Glutamatergic neuron (in vitro differentiated cells): ENCODE results near the gene HBZ. TPM values are rescaled to one million over a fixed set of nuclear protein-coding genes. Genes with fewer than 3 reads are reported as not detected.

Source experiments
- DNase-seq: peaks from one replicate; pipeline ENCODE4 v3.0.0; 2022
- H3K27ac Mint-ChIP-seq: one replicate; pipeline ENCODE4 v1.8.0; 2020; ENCODE audit warnings: mild to moderate bottlenecking, mixed read lengths, inconsistent platforms; ENCODE audit not compliant: unreplicated experiment
- H3K27me3 Mint-ChIP-seq: one replicate; pipeline ENCODE4 v1.8.0; 2020; ENCODE audit warnings: mild to moderate bottlenecking, moderate library complexity, mixed read lengths, inconsistent platforms; ENCODE audit not compliant: unreplicated experiment
- H3K36me3 Mint-ChIP-seq: one replicate; pipeline ENCODE4 v1.8.0; 2020; ENCODE audit warnings: mild to moderate bottlenecking, mixed read lengths, inconsistent platforms; ENCODE audit not compliant: unreplicated experiment
- H3K4me1 Mint-ChIP-seq: one replicate; pipeline ENCODE4 v1.8.0; 2020; ENCODE audit warnings: mild to moderate bottlenecking, low read depth, mixed read lengths, inconsistent platforms; ENCODE audit not compliant: unreplicated experiment
- H3K4me3 Mint-ChIP-seq: one replicate; pipeline ENCODE4 v1.8.0; 2020; ENCODE audit warnings: mild to moderate bottlenecking, mixed read lengths, inconsistent platforms; ENCODE audit not compliant: unreplicated experiment
- H3K9me3 Mint-ChIP-seq: one replicate; pipeline ENCODE4 v1.8.0; 2020; ENCODE audit warnings: mild to moderate bottlenecking, moderate library complexity, mixed read lengths, inconsistent platforms; ENCODE audit not compliant: unreplicated experiment
- total RNA-seq: library from RNA; stranded (reverse); fragmentation: NEBNext Ultra II Directional; extraction: Animal tissue kit (Norgen Biotek cat#: 25700); gene quantifications from one replicate; pipeline ENCODE4 v1.2.1, GENCODE V29; 2021; ENCODE audit not compliant: unreplicated experiment
- TF ChIP-seq, protein P1 (sequence below): fragments of 200-600 bp; sonication (generic); IDR thresholded peaks from one replicate; pipeline ENCODE4 v1.5.0; 2021; ENCODE audit not compliant: partially characterized antibody, unreplicated experiment

The HBZ gene
- total RNA-seq, 1 donor from 2014 or later, result not detected

DNA sequence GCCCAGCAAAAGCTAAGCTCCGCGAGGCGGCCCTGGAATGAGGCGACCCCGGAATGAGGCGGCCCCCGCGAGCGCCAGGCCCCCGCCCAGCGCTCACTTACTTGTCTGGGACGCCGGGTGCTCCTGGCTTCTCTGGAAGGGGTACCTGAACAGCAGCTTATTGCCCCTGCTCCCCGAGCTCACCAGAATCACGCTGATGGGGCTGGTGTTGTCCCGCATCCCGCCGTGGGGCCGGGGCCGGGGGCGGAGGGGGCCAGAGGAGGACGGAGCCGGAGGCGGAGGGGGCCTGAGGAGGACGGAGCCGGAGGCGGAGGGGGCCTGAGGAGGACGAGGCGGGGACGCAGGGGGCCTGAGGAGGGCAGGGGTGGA lies 14.4 kb upstream of the HBZ start:
- TF ChIP-seq, protein P1, sequence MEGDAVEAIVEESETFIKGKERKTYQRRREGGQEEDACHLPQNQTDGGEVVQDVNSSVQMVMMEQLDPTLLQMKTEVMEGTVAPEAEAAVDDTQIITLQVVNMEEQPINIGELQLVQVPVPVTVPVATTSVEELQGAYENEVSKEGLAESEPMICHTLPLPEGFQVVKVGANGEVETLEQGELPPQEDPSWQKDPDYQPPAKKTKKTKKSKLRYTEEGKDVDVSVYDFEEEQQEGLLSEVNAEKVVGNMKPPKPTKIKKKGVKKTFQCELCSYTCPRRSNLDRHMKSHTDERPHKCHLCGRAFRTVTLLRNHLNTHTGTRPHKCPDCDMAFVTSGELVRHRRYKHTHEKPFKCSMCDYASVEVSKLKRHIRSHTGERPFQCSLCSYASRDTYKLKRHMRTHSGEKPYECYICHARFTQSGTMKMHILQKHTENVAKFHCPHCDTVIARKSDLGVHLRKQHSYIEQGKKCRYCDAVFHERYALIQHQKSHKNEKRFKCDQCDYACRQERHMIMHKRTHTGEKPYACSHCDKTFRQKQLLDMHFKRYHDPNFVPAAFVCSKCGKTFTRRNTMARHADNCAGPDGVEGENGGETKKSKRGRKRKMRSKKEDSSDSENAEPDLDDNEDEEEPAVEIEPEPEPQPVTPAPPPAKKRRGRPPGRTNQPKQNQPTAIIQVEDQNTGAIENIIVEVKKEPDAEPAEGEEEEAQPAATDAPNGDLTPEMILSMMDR, result no peak
- Mint-ChIP-seq H3K4me1 (no peaks in the 10 kb centered on the region), H3K27ac (peak overlapping the region; percentile 60), H3K27me3 (peaks cover 3% of the 10 kb centered on the region), H3K36me3 (no peaks in the 10 kb centered on the region), H3K9me3 (peaks cover 2% of the 10 kb centered on the region), H3K4me3 (peak overlapping the region; percentile 82)
- DNase-seq, result peak; percentile 70

DNA sequence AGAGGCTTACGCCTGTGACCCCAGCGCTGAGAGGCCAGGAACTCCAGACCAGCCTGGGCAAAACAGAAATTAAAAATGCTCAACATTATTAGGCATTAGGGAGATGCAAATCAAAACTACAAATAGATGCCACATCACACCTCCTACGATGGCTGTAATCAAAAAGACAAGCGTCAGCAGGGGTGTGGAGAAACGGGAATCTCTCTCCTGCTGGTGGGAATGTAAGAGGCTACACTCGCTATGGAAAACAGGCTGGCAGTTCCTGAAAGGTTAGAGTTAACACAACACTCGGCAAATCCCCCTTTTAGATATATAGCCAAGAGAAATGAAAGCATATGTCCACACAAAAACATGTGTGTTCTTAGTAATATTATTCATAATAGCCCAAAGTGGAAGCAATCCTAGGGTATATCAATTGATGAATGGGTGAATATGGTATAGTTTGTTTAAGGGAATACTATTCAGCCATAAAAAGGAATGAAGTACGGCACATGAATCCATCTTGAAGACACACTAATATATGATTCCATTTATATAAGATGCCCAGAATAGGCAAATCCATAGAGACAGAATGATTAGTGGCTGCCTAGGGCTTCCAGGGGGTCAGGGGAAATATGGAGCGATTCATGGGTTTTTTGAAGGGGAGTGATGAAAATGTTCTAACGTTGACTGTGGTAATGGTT lies 12.1 kb upstream of the HBZ start:
- TF ChIP-seq, protein P1, result no peak
- Mint-ChIP-seq H3K4me1 (no peaks in the 10 kb centered on the region), H3K4me3 (no peak overlapping the region), H3K27ac (no peak overlapping the region), H3K27me3 (peaks cover 5% of the 10 kb centered on the region), H3K36me3 (no peaks in the 10 kb centered on the region), H3K9me3 (peaks cover 2% of the 10 kb centered on the region)
- no peak for DNase-seq

DNA sequence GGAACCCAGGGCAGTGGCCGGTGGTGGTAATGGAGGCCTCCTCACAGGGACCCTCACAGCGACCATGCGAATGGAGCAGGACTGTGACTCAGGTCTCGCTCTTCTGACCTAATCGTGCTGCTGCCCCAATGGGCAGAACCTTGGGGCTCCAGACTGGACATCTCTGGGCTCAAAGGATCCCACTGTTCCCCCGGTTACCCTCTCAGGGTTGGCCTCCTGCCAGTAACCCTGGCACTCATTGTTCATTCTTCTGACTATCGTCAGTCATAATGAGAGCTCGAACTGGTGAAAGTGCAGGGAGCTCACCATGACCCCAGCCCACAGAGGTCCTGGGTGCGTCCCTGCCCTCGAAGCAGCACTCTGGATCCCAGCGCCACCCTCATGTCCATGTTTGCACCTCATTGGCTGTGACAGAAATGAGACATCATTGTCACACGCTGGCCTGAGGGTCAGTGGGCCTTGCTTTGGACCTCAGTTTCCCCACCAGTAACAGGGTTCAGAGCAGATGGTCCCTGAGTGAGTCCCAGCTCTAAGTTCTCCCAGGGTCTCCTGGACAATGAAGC lies 10.0 kb upstream of the HBZ start:
- Mint-ChIP-seq H3K4me3 (no peak overlapping the region), H3K4me1 (no peaks in the 10 kb centered on the region), H3K9me3 (peaks cover 2% of the 10 kb centered on the region), H3K27me3 (peaks cover 7% of the 10 kb centered on the region), H3K36me3 (no peaks in the 10 kb centered on the region), H3K27ac (no peak overlapping the region)
- DNase-seq, result no peak
- TF ChIP-seq, protein P1, result no peak

DNA sequence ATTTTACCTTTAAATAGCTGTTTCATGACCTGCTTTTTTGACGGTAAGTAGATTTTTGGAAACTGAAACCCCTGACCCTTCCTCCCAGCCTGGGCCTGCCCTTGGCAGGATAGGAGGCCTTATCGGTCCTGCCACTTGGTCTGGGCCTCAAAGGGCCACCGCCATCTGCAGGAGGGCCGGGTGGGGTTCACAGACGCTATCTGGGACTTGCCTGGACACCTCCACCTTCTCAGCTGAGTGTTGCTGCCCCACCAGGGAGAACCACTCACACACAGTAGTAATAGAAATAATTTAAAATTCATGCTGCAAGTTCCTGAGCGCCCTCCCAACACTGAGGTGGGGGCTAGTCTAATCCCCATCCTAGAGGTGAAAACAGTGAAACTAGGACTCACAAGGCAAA lies 9.4 kb upstream of the HBZ start:
- no peak overlapping the region for H3K4me3 Mint-ChIP-seq
- no peaks in the 10 kb centered on the region for H3K4me1 Mint-ChIP-seq
- H3K27me3 Mint-ChIP-seq, result peaks cover 7% of the 10 kb centered on the region
- H3K36me3 Mint-ChIP-seq, result no peaks in the 10 kb centered on the region
- no peak overlapping the region for H3K27ac Mint-ChIP-seq
- peaks cover 2% of the 10 kb centered on the region for H3K9me3 Mint-ChIP-seq
- DNase-seq, result no peak
- TF ChIP-seq, protein P1, result no peak

DNA sequence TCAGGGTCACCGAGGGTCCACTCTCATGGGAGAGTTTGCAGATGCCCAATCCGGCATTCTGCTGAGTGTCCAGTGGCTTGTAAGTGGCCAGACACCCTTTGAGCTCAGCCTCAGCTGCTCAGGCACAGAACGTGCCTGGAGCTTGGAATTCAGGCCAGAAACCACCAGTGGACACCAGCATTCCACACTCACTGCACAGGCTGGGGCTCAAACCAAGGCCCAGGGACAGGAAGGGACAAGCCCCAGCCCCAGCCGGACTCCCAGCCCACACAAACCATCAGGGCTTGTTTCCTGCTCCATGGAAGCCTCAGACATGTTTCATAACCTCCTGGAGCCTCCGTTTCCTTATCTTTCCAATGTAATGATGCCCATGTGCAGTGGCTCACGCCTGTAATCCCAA lies 9.0 kb upstream of the HBZ start:
- Mint-ChIP-seq H3K36me3 (no peaks in the 10 kb centered on the region), H3K9me3 (peaks cover 2% of the 10 kb centered on the region), H3K4me3 (no peak overlapping the region), H3K4me1 (no peaks in the 10 kb centered on the region), H3K27me3 (peaks cover 7% of the 10 kb centered on the region), H3K27ac (no peak overlapping the region)
- DNase-seq, result no peak
- TF ChIP-seq, protein P1, result no peak
